HG02943 (cell line): ENCODE results near the gene RNF39.
"Not testable (repeated sequence)": the region's sequence is repeated elsewhere in the genome, so short reads cannot be mapped to it uniquely, and the experiment has no call there.

Experiments used
- ATAC-seq: cut with Tn5 transposase; IDR thresholded peaks from one replicate; pipeline ENCODE4 v1.9.1; 2021; ENCODE audit warnings: mild to moderate bottlenecking, low read depth, moderate library complexity; ENCODE audit not compliant: unreplicated experiment

Gene RNF39

GRCh38 chr6:30075094-30075789 lies at the start of gene RNF39:
TSS of gene RNF39 (minus strand) at chr6:30075769. CDS start at chr6:30075585, 184 bp downstream.
- no peak for ATAC-seq

GRCh38 chr6:30122515-30122914 lies 46.9 kb upstream of the RNF39 start:
- no peak for ATAC-seq

GRCh38 chr6:30121446-30122366 lies 46.1 kb upstream of the RNF39 start:
- no peak for ATAC-seq

- ATAC-seq = not testable (repeated sequence)
These were observed 43.1 kb upstream of the RNF39 start for GRCh38 chr6:30118691-30119090.

- no peak for ATAC-seq
These were observed 41.2 kb upstream of the RNF39 start for GRCh38 chr6:30116724-30117123.

GRCh38 chr6:30113841-30114240 lies 38.3 kb upstream of the RNF39 start:
- no peak for ATAC-seq

GRCh38 chr6:30113003-30113759 lies 37.6 kb upstream of the RNF39 start, which contains the start of gene TRIM31:
TSS of gene TRIM31 (minus strand) at chr6:30113090. CDS start at chr6:30112805, 285 bp downstream.
- peak; percentile 84 for ATAC-seq

GRCh38 chr6:30112402-30112994 lies 36.9 kb upstream of the RNF39 start:
- no peak for ATAC-seq

- no peak for ATAC-seq
These were observed 35.8 kb upstream of the RNF39 start for GRCh38 chr6:30111266-30111856.

GRCh38 chr6:30104661-30105060 lies 29.1 kb upstream of the RNF39 start:
- ATAC-seq = no peak

- ATAC-seq = no peak
These were observed 28.3 kb upstream of the RNF39 start for GRCh38 chr6:30103872-30104179.

GRCh38 chr6:30102970-30103871 lies 27.7 kb upstream of the RNF39 start:
- ATAC-seq = no peak

GRCh38 chr6:30102414-30102969 lies 26.9 kb upstream of the RNF39 start:
- ATAC-seq = no peak

- ATAC-seq = no peak
These were observed 26.2 kb upstream of the RNF39 start for GRCh38 chr6:30101444-30102413.

- ATAC-seq = no peak
These were observed 25.2 kb upstream of the RNF39 start for GRCh38 chr6:30100585-30101443.

- ATAC-seq = no peak
These were observed 24.6 kb upstream of the RNF39 start for GRCh38 chr6:30100154-30100553.
